IMR-90 (cell line): Measurements from ENCODE around the gene FLT3. TPM values are rescaled to one million over a fixed set of nuclear protein-coding genes. Genes with fewer than 3 reads are reported as not detected.

ENCODE experiments used
- ATAC-seq: fragments of 200-7000 bp; cut with Tn5 transposase; 2 replicates; pipeline ENCODE4 v1.9.1; 2020; ENCODE audit warnings: low read depth, mild to moderate bottlenecking, moderate library complexity
- BruUV-seq: library from RNA; stranded (reverse); fragments of 400-500 nt; replicated peaks from 2 replicates; lab custom pipeline; 2021; lab: Mats Ljungman, UMichigan
- CTCF ChIA-PET: fragments of 300-600 bp; formaldehyde crosslinking; extraction: SDS; loops from one replicate; lab custom pipeline; 2021; ENCODE audit warnings: antibody characterized with exemption; lab: Yijun Ruan, JAX
- POLR2A ChIA-PET: fragments of 300-600 bp; sonication (Branson Sonifier 250); formaldehyde crosslinking; loops from one replicate; lab custom pipeline; 2022; ENCODE audit warnings: antibody characterized with exemption; ENCODE audit not compliant: unreplicated experiment; lab: Charles Lee
- DNase-seq: peaks from one replicate; pipeline ENCODE4 v3.0.0; 2013
- H2AFZ ChIP-seq: replicated peaks from 2 replicates; pipeline ENCODE3; 2013; ENCODE audit warnings: low read length, mild to moderate bottlenecking; ENCODE audit not compliant: poor library complexity
- H2AK5ac ChIP-seq: 2 replicates; pipeline ENCODE4 v1.6.1; 2013; ENCODE audit warnings: low read depth, low read length, inconsistent platforms
- H2AK9ac ChIP-seq: replicated peaks from 2 replicates; pipeline ENCODE3; 2013; ENCODE audit warnings: mild to moderate bottlenecking, low read depth, low read length, moderate library complexity; ENCODE audit not compliant: poor library complexity
- H2BK120ac ChIP-seq: 2 replicates; pipeline ENCODE4 v1.6.1; 2013; ENCODE audit warnings: low read depth, low read length, inconsistent platforms
- H2BK15ac ChIP-seq: 3 replicates; pipeline ENCODE4 v1.6.1; 2013; ENCODE audit warnings: low read depth, low read length, inconsistent platforms
- H2BK20ac ChIP-seq: 2 replicates; pipeline ENCODE4 v1.6.1; 2013; ENCODE audit warnings: low read depth, mild to moderate bottlenecking, inconsistent platforms, low read length, moderate library complexity
- H2BK5ac ChIP-seq: 2 replicates; pipeline ENCODE4 v1.6.1; 2013; ENCODE audit warnings: mild to moderate bottlenecking, low read depth, low read length, inconsistent platforms; ENCODE audit not compliant: poor library complexity, severe bottlenecking
- H3K14ac ChIP-seq: replicated peaks from 2 replicates; pipeline ENCODE4 v1.6.1; 2013; ENCODE audit warnings: low read depth, low read length, inconsistent platforms
- H3K18ac ChIP-seq: 2 replicates; pipeline ENCODE4 v1.6.1; 2013; ENCODE audit warnings: low read depth, low read length, control low read depth
- H3K23ac ChIP-seq: 2 replicates; pipeline ENCODE4 v1.6.1; 2013; ENCODE audit warnings: low read depth, low read length, inconsistent platforms
- H3K27ac ChIP-seq: 2 replicates; pipeline ENCODE4 v1.5.1; 2013; ENCODE audit warnings: mild to moderate bottlenecking, control low read depth, low read length; ENCODE audit not compliant: insufficient read depth
- H3K27me3 ChIP-seq: 2 replicates; pipeline ENCODE4 v1.6.1; 2013; ENCODE audit warnings: low read length; ENCODE audit not compliant: control insufficient read depth, insufficient read depth
- H3K36me3 ChIP-seq: 2 replicates; pipeline ENCODE4 v1.6.1; 2013; ENCODE audit warnings: low read length, mixed read lengths; ENCODE audit not compliant: control insufficient read depth, insufficient read depth
- H3K4ac ChIP-seq: 2 replicates; pipeline ENCODE4 v1.6.1; 2013; ENCODE audit warnings: low read depth, low read length, inconsistent platforms
- H3K4me1 ChIP-seq: 2 replicates; pipeline ENCODE4 v1.6.1; 2013; ENCODE audit warnings: low read length, mixed read lengths; ENCODE audit not compliant: control insufficient read depth, insufficient read depth
- H3K4me2 ChIP-seq: 2 replicates; pipeline ENCODE4 v1.6.1; 2013; ENCODE audit warnings: low read depth, mild to moderate bottlenecking, control low read depth, low read length, moderate library complexity
- H3K4me3 ChIP-seq: 2 replicates; pipeline ENCODE4 v1.5.1; 2013; ENCODE audit warnings: low read depth, mild to moderate bottlenecking, control low read depth, low read length, moderate library complexity; ENCODE audit not compliant: insufficient read depth
- H3K56ac ChIP-seq: 2 replicates; pipeline ENCODE4 v1.6.1; 2013; ENCODE audit warnings: low read length, inconsistent platforms; ENCODE audit not compliant: insufficient read depth; ENCODE audit errors: extremely low read depth
- H3K79me1 ChIP-seq, 2 experiments: 2 replicates each; pipeline ENCODE4 v1.6.1; 2013; ENCODE audit warnings: low read length in 2 of 2, inconsistent platforms in 1 of 2, low read depth in 1 of 2
- H3K9ac ChIP-seq: 2 replicates; pipeline ENCODE4 v1.6.1; 2013; ENCODE audit warnings: low read depth, low read length, control low read depth
- H3K9me1 ChIP-seq: 2 replicates; pipeline ENCODE4 v1.6.1; 2013; ENCODE audit warnings: low read length, inconsistent platforms; ENCODE audit not compliant: insufficient read depth
- H3K9me3 ChIP-seq: 2 replicates; pipeline ENCODE4 v1.6.1; 2013; ENCODE audit warnings: low read length; ENCODE audit not compliant: control insufficient read depth, insufficient read depth
- H4K20me1 ChIP-seq: 2 replicates; pipeline ENCODE4 v1.6.1; 2013; ENCODE audit warnings: low read length, inconsistent platforms; ENCODE audit not compliant: insufficient read depth
- H4K5ac ChIP-seq: 2 replicates; pipeline ENCODE4 v1.6.1; 2013; ENCODE audit warnings: mild to moderate bottlenecking, low read depth, low read length, control low read depth
- H4K8ac ChIP-seq, 2 experiments: 2 replicates each; pipeline ENCODE4 v1.6.1; 2013; ENCODE audit warnings: low read depth in 2 of 2, low read length in 2 of 2, control low read depth in 1 of 2, inconsistent platforms in 1 of 2
- H4K91ac ChIP-seq: 2 replicates; pipeline ENCODE4 v1.6.1; 2013; ENCODE audit warnings: low read depth, low read length, inconsistent platforms; ENCODE audit not compliant: insufficient read depth
- BHLHE40 ChIP-seq: fragments of 150-350 bp; IDR thresholded peaks from 2 replicates; pipeline ENCODE4 v1.6.1; 2016; ENCODE audit warnings: mild to moderate bottlenecking, low read depth, low read length
- MXI1 ChIP-seq: IDR thresholded peaks from 2 replicates; pipeline ENCODE4 v1.6.1; 2012; ENCODE audit warnings: low read depth, mild to moderate bottlenecking, low read length, moderate library complexity, borderline replicate concordance
- NFE2L2 ChIP-seq: fragments of 150-350 bp; IDR thresholded peaks from 2 replicates; pipeline ENCODE4 v1.6.1; 2016; ENCODE audit warnings: low read depth, mild to moderate bottlenecking, low read length
- RAD21 ChIP-seq: IDR thresholded peaks from 2 replicates; pipeline ENCODE4 v1.6.1; 2012; ENCODE audit warnings: low read length, improper control_type of control experiment
- dilution Hi-C: fragments of 300-500 bp; cut with HindIII; formaldehyde crosslinking; loops from one replicate; pipeline ENCODE4 v1.14.3; 2018; ENCODE audit warnings: low sequenced_read_pairs; ENCODE audit not compliant: unreplicated experiment
- in situ Hi-C: fragments of 300-500 bp; cut with MboI; formaldehyde crosslinking; loops from 3 replicates; pipeline ENCODE4 v1.14.3; 2019; ENCODE audit warnings: low sequenced_read_pairs, inconsistent platforms, mixed read lengths
- intact Hi-C: fragments of 100-400 bp; cut with micrococcal nuclease; formaldehyde crosslinking; loops from 2 replicates; pipeline ENCODE4 v1.10.0; 2022
- polyA plus RNA-seq, 3 experiments: library from polyadenylated mRNA; depleted of rRNA; stranded (reverse); fragments of >200 nt; gene quantifications; 2 replicates each; pipeline ENCODE4 v1.2.3, GENCODE V29; 2012; ENCODE audit warnings: low replicate concordance in 1 of 3
- total RNA-seq: library from RNA; depleted of rRNA; stranded (reverse); fragments of >200 nt; gene quantifications from 2 replicates; pipeline ENCODE4 v1.2.3, GENCODE V29; 2012
- TF ChIP-seq, protein P1 (sequence below): conservative IDR thresholded peaks from 2 replicates; pipeline ENCODE4 v1.5.1; 2012; ENCODE audit warnings: mild to moderate bottlenecking, low read depth, low read length, improper control_type of control experiment

Gene FLT3
- total and polyA plus RNA-seq, 2 of the 4 experiments (the other 2 are of a cell fraction) = not detected

DNA sequence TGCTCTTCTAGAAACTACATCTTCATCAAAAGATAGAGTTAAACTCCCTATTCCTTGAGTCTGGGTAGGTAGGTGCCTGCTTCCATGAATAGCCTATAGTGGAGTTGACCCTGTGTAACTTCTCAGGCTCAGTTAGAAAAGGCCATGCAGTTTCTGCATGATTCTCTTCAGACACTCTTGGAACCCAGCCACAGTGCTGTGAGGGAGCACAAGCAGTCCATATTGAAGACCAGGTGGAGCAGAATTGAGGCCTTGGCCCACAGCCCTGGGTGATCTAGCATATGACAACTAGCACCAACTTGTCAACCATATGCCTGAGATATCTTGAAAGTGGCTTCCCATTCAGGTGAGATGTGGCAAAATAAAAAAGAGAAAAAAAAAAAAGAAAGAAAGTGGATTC is 27.7 kb upstream of the FLT3 start:
- H3K9me1 ChIP-seq = peaks cover 4% of the 10 kb centered on the region; the same call in 1 of the 2 replicates
- H4K5ac ChIP-seq = no peak overlapping the region
- no peak overlapping the region for H2AFZ ChIP-seq
- H2BK120ac ChIP-seq = no peak overlapping the region
- dilution Hi-C loops = no loop called here
- H3K36me3 ChIP-seq = no peaks in the 10 kb centered on the region
- H3K4me2 ChIP-seq = no peak overlapping the region
- no peak overlapping the region for H4K91ac ChIP-seq
- no peak overlapping the region for H3K4ac ChIP-seq
- no peaks in the 10 kb centered on the region for H3K79me1 ChIP-seq
- H2AK5ac ChIP-seq = no peak overlapping the region
- no peak overlapping the region for H3K23ac ChIP-seq
- no peak overlapping the region for H3K9ac ChIP-seq
- no peak overlapping the region for H4K8ac ChIP-seq
- ATAC-seq (no peak), DNase-seq (no peak)
- H2AK9ac ChIP-seq = no peak overlapping the region
- intact Hi-C loops = no loop called here
- H3K9me3 ChIP-seq = no peaks in the 10 kb centered on the region
- in situ Hi-C loops = no loop called here
- H3K18ac ChIP-seq = no peak overlapping the region
- no TSS peak for BruUV-seq
- no peaks in the 10 kb centered on the region for H3K27me3 ChIP-seq
- H2BK15ac ChIP-seq = no peak overlapping the region
- ChIA-PET POLR2A (no interaction called here), CTCF (no interaction called here)
- H2BK20ac ChIP-seq = no peak overlapping the region
- TF ChIP-seq NFE2L2 (no peak), RAD21 (no peak), BHLHE40 (no peak), MXI1 (no peak)
- TF ChIP-seq, protein P1, sequence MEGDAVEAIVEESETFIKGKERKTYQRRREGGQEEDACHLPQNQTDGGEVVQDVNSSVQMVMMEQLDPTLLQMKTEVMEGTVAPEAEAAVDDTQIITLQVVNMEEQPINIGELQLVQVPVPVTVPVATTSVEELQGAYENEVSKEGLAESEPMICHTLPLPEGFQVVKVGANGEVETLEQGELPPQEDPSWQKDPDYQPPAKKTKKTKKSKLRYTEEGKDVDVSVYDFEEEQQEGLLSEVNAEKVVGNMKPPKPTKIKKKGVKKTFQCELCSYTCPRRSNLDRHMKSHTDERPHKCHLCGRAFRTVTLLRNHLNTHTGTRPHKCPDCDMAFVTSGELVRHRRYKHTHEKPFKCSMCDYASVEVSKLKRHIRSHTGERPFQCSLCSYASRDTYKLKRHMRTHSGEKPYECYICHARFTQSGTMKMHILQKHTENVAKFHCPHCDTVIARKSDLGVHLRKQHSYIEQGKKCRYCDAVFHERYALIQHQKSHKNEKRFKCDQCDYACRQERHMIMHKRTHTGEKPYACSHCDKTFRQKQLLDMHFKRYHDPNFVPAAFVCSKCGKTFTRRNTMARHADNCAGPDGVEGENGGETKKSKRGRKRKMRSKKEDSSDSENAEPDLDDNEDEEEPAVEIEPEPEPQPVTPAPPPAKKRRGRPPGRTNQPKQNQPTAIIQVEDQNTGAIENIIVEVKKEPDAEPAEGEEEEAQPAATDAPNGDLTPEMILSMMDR = no peak
- H4K20me1 ChIP-seq = no peaks in the 10 kb centered on the region
- no peak overlapping the region for H3K27ac ChIP-seq
- no peak overlapping the region for H2BK5ac ChIP-seq
- peaks cover 2% of the 10 kb centered on the region; the same call in 1 of the 2 replicates for H3K4me1 ChIP-seq
- no peak overlapping the region for H3K56ac ChIP-seq
- no peak overlapping the region for H3K14ac ChIP-seq
- no peak overlapping the region for H3K4me3 ChIP-seq
